ENCODE data around the gene MIPOL1. TPM values are rescaled to one million over a fixed set of nuclear protein-coding genes. Genes with fewer than 3 reads are reported as not detected.

Gene MIPOL1
- total and polyA plus RNA-seq, 9 of the 15 experiments (the other 6 are each of a cell fraction or from before 2014, with no cell fraction given): 6.7 to 21.9 (median 12.4) TPM

DNA sequence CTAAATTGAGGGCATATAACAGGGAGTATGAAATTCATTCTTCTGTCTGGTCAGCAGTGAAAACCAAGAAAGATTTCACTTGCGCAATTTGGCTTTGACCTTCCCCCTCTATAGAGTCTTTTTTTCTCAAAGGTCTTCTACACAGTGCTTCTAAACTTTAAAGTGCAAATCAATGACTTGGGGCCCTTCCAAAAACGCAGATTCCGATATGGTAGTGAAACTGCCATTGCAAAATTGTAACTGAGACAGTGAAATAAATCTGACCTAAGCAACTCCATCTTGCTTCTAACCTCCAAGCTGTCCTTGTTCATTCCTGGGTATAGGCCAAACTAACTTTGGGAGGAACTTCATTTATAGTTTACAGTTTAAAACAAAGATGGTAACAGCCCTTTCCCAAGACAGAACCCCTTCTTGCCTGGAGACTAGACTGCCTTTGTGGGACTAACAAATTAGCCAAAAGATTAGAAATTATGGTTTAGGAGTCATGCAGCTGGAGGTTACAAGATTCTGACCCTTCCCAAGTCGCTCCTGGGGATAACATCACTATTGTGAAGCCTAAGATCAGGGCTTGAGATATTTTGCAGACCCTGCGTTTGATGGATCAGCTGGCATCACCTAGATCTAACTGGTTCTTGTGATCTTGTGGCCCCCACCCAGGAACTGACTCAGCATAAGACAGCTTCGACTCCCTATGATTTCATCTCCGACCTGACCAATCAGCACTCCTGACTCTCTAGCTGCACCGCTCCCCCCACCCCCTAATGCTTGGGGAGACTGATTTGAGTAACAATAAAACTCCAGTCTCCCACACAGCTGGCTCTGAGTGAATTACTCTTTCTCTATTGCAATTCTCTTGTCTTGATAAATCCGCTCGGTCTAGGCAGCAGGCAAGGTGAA lies 30.3 kb upstream of the MIPOL1 start (continued):
- TF ChIP-seq ARID2 (IDR thresholded peaks at IDR 0.05) (no peak), ZNF197 (CRISPR knock-in tag; IDR thresholded peaks at IDR 0.05; ENCODE audit: low read depth) (peak; percentile 97), RFX1 (IDR thresholded peaks at IDR 0.05) (no peak), RAD21 (CRISPR knock-in tag; conservative IDR thresholded peaks at IDR 0.05 in 1 of 2, IDR thresholded peaks at IDR 0.05 in 1 of 2) (peak in 1 of 2 experiments; percentile 10; a peak in 1 of 4 replicates), THRAP3 (IDR thresholded peaks at IDR 0.05; ENCODE audit: borderline replicate concordance) (no peak), ELF2 (CRISPR knock-in tag; IDR thresholded peaks at IDR 0.05) (peak; percentile 71; the same call in 1 of the 2 replicates), KLF10 (CRISPR knock-in tag; IDR thresholded peaks at IDR 0.05) (0 out of 2 replicates have a peak, but pooled peaks have one; percentile 60), SETDB1 (IDR thresholded peaks at IDR 0.05; ENCODE audit: low read length) (no peak), PYGO2 (tag; IDR thresholded peaks at IDR 0.05) (peak; percentile 95), HDAC1 (IDR thresholded peaks at IDR 0.05) (no peak), POLR2B (IDR thresholded peaks at IDR 0.05; ENCODE audit: low read depth, partially characterized antibody) (peak; percentile 52), ZNF696 (CRISPR knock-in tag; conservative IDR thresholded peaks at IDR 0.05) (peak; percentile 82; the same call in 1 of the 2 replicates), BCL6 (CRISPR knock-in tag; IDR thresholded peaks at IDR 0.05) (peak; percentile 89), SUPT5H (IDR thresholded peaks at IDR 0.05) (no peak), LARP7 (IDR thresholded peaks at IDR 0.05) (no peak)
- TF ChIP-seq, protein P1, sequence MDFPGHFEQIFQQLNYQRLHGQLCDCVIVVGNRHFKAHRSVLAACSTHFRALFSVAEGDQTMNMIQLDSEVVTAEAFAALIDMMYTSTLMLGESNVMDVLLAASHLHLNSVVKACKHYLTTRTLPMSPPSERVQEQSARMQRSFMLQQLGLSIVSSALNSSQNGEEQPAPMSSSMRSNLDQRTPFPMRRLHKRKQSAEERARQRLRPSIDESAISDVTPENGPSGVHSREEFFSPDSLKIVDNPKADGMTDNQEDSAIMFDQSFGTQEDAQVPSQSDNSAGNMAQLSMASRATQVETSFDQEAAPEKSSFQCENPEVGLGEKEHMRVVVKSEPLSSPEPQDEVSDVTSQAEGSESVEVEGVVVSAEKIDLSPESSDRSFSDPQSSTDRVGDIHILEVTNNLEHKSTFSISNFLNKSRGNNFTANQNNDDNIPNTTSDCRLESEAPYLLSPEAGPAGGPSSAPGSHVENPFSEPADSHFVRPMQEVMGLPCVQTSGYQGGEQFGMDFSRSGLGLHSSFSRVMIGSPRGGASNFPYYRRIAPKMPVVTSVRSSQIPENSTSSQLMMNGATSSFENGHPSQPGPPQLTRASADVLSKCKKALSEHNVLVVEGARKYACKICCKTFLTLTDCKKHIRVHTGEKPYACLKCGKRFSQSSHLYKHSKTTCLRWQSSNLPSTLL (IDR thresholded peaks at IDR 0.05): peak; percentile 85
- TF ChIP-seq, protein P2, sequence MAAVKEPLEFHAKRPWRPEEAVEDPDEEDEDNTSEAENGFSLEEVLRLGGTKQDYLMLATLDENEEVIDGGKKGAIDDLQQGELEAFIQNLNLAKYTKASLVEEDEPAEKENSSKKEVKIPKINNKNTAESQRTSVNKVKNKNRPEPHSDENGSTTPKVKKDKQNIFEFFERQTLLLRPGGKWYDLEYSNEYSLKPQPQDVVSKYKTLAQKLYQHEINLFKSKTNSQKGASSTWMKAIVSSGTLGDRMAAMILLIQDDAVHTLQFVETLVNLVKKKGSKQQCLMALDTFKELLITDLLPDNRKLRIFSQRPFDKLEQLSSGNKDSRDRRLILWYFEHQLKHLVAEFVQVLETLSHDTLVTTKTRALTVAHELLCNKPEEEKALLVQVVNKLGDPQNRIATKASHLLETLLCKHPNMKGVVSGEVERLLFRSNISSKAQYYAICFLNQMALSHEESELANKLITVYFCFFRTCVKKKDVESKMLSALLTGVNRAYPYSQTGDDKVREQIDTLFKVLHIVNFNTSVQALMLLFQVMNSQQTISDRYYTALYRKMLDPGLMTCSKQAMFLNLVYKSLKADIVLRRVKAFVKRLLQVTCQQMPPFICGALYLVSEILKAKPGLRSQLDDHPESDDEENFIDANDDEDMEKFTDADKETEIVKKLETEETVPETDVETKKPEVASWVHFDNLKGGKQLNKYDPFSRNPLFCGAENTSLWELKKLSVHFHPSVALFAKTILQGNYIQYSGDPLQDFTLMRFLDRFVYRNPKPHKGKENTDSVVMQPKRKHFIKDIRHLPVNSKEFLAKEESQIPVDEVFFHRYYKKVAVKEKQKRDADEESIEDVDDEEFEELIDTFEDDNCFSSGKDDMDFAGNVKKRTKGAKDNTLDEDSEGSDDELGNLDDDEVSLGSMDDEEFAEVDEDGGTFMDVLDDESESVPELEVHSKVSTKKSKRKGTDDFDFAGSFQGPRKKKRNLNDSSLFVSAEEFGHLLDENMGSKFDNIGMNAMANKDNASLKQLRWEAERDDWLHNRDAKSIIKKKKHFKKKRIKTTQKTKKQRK (IDR thresholded peaks at IDR 0.05; ENCODE audit: borderline replicate concordance, low read depth, low read length): no peak
- TF ChIP-seq, protein P3, sequence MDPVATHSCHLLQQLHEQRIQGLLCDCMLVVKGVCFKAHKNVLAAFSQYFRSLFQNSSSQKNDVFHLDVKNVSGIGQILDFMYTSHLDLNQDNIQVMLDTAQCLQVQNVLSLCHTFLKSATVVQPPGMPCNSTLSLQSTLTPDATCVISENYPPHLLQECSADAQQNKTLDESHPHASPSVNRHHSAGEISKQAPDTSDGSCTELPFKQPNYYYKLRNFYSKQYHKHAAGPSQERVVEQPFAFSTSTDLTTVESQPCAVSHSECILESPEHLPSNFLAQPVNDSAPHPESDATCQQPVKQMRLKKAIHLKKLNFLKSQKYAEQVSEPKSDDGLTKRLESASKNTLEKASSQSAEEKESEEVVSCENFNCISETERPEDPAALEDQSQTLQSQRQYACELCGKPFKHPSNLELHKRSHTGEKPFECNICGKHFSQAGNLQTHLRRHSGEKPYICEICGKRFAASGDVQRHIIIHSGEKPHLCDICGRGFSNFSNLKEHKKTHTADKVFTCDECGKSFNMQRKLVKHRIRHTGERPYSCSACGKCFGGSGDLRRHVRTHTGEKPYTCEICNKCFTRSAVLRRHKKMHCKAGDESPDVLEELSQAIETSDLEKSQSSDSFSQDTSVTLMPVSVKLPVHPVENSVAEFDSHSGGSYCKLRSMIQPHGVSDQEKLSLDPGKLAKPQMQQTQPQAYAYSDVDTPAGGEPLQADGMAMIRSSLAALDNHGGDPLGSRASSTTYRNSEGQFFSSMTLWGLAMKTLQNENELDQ (CRISPR knock-in tag; IDR thresholded peaks at IDR 0.05; ENCODE audit: borderline replicate concordance): no peak
- TF ChIP-seq, protein P4, sequence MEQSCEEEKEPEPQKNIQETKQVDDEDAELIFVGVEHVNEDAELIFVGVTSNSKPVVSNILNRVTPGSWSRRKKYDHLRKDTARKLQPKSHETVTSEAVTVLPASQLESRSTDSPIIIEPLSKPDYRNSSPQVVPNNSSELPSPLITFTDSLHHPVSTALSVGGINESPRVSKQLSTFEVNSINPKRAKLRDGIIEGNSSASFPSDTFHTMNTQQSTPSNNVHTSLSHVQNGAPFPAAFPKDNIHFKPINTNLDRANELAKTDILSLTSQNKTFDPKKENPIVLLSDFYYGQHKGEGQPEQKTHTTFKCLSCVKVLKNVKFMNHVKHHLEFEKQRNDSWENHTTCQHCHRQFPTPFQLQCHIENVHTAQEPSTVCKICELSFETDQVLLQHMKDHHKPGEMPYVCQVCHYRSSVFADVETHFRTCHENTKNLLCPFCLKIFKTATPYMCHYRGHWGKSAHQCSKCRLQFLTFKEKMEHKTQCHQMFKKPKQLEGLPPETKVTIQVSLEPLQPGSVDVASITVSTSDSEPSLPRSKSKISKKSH (CRISPR knock-in tag; IDR thresholded peaks at IDR 0.05): no peak

Measured in K562 (cell line).